Measurements from ENCODE around the gene HSPB6.

DNA sequence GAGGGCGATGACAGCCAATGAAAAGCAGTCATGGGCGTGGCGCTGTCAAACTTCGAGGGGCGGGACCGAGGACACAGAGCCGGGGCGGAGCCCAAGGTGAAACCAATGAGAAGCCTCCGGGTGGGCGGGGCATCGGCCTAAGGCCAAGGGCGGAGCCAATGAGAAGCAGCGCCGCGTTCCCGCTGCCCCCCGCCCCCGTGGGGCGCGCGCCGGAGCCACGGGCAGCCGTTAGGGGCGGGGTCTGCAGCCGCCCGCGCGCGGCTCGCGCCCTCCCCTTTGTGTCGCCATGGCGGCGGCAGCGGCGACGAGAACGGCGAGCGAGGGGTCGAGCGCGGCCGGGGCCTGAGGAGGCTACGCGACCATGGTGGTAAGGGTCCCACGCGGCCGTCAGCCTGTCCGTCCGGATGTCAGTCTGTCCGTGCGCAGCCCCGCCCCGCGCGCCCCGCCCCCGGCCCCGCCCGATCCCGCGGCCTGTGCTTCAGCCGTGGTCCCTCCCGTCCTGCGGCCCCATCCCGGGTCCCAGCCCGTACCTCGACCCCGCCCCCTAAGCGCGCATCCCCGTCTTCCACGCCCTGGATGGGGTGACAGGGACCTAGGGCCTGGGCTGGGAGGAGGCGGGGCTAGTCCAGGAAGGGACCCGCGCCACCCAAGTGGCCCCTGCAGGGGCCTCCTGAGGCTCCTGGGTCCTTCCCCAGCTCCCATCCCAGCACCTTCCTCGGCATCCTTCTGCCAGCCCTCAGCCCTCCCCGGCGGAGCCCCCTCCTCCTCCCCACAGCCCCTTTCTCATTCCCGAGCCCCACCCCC, 18.7 kb upstream of the HSPB6 start, which contains the start of gene ARHGAP33:
- TF ChIP-seq, protein P1, sequence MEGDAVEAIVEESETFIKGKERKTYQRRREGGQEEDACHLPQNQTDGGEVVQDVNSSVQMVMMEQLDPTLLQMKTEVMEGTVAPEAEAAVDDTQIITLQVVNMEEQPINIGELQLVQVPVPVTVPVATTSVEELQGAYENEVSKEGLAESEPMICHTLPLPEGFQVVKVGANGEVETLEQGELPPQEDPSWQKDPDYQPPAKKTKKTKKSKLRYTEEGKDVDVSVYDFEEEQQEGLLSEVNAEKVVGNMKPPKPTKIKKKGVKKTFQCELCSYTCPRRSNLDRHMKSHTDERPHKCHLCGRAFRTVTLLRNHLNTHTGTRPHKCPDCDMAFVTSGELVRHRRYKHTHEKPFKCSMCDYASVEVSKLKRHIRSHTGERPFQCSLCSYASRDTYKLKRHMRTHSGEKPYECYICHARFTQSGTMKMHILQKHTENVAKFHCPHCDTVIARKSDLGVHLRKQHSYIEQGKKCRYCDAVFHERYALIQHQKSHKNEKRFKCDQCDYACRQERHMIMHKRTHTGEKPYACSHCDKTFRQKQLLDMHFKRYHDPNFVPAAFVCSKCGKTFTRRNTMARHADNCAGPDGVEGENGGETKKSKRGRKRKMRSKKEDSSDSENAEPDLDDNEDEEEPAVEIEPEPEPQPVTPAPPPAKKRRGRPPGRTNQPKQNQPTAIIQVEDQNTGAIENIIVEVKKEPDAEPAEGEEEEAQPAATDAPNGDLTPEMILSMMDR (IDR thresholded peaks at IDR 0.05) = no peak
- no peak for TF ChIP-seq ZFX (IDR thresholded peaks at IDR 0.05; ENCODE audit: borderline replicate concordance)
